ENCODE data around the gene GABRG3. TPM values are rescaled to one million over a fixed set of nuclear protein-coding genes. Genes with fewer than 3 reads are reported as not detected.

Gene GABRG3
- total RNA-seq, 1 donor from 2014 or later, result not detected

DNA sequence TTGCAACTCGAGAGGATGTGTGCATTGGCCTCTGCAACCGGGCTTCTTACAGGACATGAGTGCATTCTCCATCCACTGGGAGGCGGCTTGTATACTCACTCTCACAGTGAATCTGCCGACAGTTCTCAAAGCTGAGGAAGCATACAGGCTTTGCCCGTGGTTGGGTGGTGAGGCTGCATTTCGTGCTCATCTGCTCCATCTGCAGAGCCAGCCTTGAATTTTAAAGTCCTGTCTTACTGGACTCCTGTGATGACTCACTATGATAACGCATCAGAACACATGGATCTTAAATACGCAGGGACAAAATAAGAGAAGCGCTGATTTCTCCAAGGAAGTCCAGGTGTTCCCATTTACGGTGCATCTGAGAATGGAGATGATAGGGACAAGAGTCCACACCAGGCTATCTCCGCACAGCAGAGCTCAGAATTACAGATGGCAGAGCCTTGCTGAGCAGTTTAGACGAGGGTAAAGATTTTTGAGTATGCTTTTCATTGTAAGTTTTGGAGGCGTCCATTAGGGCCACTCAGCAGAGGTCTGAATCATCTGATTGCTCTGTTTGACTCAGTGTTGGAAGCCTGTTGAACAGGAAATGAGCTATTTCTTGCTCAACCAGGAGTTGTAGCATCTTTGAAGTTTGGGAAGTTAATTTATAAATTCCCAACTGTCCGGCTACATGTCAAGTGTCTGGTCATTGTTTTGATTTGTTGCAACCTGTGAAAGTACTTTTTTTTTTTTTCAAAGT, 87.1 kb downstream of the GABRG3 start:
- no peak for DNase-seq (ENCODE audit: missing footprints)
- no peak for ATAC-seq
- intact Hi-C loops (cut with DNase I), result no loop called here

DNA sequence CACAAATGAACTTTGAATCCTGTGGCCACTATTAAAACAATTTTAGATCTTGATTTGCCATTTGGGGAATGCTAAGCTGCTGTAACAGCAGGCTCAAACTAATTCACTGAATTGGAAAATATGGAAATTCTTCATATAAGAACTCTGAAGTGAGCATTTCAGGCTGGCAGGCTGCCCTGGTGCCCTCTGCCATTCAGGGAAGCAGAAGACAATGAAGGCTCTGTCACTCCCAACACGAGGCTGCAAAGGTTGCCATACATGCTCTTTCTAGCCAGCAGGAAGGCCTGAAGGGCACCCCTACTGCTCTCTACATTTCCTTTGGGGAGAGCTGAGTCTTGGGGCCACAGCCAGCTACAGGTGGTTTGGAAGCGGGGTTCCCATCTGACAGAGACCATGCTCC, 88.0 kb downstream of the GABRG3 start:
- intact Hi-C loops (cut with DNase I), result no loop called here
- ATAC-seq, result no peak

DNA sequence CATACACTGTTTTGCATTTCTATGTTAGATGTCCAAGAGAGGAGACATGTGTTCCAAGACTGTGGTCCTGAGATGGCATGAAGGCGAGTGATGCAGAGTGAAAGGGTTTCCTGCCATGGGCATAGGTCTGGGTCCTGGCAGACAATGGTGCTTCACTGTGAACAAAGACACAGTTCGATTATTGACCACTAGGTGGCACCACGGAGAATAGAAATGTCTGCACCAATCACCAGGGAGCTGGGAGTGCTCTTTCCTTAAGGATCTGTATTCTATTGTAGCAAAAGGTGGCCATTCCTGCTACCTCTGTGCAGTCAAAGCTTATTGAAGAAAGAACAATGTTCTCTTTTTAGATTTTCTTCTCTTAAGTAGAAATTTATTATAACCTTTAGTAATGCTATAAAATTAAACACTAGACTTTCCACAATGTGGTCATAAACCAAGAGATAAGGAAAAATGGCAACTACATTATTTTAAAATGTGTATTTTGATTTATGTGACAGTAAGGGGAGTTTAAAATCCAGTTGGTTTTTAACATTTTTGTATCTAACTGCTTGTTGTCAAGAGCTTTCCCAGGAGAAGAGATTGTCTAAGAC, 88.7 kb downstream of the GABRG3 start:
- DNase-seq (ENCODE audit: missing footprints), result no peak
- no peak for ATAC-seq
- intact Hi-C loops (cut with DNase I), result no loop called here

More for the DNA sequence above, 88.0 kb downstream of the GABRG3 start:
- no peak for DNase-seq (ENCODE audit: missing footprints)

DNA sequence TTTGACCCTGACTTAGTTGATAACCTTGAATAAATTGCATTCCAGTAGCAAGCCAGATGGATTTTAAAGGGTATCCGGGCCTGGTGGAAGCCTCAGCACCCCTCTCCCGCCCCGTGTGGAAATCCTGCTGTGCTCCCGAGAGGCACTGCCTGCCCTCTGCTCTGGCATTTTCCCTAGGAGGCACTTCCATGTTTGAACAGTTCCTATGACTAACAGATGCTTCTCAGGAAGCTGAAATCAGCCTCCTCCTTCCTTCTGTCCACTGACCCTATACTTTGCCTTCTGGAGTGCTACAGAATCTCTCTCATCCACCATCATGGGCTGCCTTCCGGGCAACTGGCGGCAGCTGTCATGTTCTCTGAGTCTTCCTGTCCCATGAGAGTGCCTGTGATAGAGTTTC, 90.8 kb downstream of the GABRG3 start:
- DNase-seq (ENCODE audit: missing footprints) (no peak), ATAC-seq (no peak)
- intact Hi-C loops (cut with DNase I), result no loop called here

DNA sequence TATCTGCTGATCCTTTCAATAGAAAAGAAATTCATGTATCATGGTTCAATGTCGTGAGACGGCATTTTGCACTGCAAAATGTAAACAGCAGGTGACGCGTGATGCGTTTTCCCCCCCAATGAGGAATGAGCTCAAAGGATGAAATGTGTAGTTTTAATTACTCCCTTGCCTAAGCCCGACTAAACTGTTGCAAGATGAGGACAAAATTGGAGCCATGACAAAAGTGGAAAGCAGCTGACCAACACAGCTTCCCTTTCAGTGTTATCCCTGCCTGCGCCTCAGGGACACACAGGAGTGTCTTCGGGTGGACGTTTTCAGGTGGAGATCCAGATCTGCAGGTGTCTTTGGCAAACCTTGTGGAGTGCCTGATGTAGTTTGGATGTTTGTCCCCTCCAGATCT, 92.0 kb downstream of the GABRG3 start:
- intact Hi-C loops (cut with DNase I), result no loop called here
- DNase-seq (ENCODE audit: missing footprints) (no peak), ATAC-seq (no peak)

DNA sequence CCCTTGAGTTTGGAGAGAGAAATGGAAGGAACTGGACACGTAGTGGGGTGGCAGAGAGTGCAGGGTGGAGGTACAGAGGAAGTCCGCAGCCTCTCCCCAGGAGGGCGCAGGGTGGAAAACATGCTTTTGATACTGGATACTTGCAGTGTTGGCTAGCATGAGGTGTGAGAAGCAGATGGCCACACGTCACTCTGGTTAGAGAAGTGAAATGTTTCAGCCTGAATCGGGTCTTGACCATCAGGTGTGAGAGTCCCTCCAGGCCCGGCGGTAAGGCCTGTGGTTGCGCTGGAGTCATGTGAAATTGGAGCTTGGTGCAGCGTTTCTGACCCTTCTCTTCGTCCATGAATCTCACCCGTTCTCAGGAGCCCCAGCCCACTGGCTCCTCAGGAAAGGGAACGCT, 93.1 kb downstream of the GABRG3 start:
- intact Hi-C loops (cut with DNase I), result no loop called here
- no peak for DNase-seq (ENCODE audit: missing footprints)
- no peak for ATAC-seq

DNA sequence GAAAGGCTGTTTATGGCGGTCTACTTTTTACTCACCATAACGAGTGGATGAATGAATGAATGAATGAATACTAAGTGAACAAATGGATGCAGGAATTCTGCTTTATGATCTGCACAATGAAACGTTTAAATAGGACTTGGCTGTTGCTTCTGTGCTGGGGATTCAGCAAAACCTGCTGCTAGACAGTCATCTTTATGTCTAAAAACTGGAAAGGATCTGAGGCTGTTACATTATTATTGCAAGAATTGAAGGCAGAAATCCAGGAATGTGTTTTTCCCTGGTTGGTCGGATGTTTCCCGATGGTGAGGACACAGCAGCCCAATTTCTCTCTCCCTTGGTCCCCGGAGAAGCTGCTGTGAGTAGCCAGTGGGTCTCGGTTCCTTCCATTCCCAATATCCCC, 94.2 kb downstream of the GABRG3 start:
- no peak for ATAC-seq
- no peak for DNase-seq (ENCODE audit: missing footprints)
- intact Hi-C loops (cut with DNase I), result no loop called here

DNA sequence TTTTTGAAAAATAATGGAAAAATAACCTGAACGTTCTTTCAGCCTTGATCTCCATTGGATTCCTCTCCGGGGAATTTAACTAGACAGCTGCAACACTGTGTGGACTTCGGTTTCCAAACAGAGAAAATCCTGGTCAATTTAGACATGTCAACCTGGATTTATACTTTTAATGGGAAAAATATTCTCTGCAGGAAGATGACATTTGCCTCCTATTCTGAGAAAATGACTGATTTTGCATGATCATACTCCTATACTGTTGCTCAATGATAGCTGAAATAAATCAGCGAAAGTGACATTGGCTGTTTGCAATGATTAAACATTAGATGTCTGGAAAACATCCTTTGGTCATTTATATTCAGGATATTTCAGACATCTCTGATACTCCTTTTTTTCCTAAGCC, 94.8 kb downstream of the GABRG3 start:
- intact Hi-C loops (cut with DNase I), result no loop called here
- ATAC-seq (no peak), DNase-seq (ENCODE audit: missing footprints) (no peak)

DNA sequence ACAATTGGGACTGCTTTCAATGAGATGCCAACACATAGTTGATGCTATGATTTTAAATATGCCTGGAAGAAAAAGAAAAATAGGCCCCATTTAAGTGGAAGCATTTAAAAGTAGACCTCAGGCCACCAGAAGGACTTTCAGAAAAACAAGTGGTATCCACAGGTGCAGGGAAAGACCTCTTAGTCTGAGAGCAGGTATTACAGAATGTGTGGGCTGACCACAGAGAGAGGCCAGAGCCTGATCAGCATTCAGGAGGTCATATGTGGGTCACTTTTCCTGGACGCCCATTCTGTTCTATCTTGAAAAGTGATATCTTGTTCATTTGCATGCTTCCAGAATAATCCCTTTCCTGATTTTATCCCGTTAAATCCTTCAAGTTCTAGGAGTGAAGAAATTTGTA, 95.5 kb downstream of the GABRG3 start:
- no peak for ATAC-seq

DNA sequence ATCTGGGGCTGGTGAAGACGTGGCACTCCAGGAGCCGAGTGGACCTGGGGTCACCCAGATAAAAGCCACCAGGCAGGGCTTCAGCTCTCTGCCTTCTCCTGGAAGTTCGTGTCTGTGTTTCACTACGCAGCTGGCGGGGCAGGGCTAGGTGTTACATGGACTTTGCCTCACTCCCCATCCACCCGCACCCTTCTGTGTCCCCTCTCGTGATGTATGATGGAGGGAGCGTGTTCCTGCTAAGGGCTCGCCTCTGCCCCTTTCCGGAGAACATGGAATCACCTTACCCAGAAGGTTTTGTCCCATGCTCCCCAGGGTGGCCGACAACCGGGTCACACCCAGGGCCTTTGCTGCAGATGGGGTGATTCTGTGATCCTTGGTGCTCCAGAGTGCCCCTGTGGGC, 96.2 kb downstream of the GABRG3 start:
- intact Hi-C loops (cut with DNase I), result no loop called here
- no peak for ATAC-seq
- DNase-seq (ENCODE audit: missing footprints), result no peak

More for the DNA sequence above, 95.5 kb downstream of the GABRG3 start:
- intact Hi-C loops (cut with DNase I), result no loop called here
- no peak for DNase-seq (ENCODE audit: missing footprints)

DNA sequence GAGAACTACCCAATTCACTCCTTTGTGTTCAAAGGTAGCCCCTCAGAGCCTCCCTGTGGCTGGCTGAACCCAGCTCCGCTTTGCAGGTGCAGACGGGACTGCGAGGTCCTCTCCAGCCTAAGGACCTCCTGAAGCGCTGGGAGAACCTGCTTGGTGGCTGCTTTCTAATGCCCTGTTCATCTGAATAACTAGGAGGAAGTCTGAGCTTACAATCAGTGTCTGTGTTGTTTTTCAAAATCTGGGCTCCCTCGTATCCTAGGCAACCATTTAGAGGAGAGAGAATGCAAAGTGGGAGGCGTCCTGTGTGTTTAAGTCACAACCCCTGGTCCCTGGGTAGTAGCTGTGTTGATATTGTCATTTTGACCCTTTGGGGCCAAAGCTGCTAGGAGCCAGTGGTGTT, 99.9 kb downstream of the GABRG3 start:
- intact Hi-C loops (cut with DNase I), result no loop called here
- DNase-seq (ENCODE audit: missing footprints) (no peak), ATAC-seq (no peak)

DNA sequence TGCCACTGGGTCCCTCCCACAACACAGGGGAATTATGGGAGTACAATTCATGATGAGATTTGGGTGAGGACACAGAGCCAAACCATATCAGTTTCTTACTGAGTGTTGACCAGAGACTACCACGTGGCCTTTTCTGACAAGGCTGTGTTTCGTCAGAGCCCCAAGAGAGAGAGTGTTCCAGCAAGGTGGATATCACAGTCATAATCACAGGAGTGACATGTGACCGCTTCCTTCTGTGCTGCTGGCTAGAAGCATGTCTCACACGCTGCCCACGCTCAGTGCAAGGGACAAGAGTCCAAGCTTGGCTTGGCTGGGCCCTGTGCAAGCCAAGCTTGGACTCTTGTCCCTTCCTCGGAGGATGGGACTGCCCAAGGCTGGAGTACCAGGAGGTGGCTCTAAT, 103.2 kb downstream of the GABRG3 start:
- ATAC-seq (no peak), DNase-seq (ENCODE audit: missing footprints) (no peak)

DNA sequence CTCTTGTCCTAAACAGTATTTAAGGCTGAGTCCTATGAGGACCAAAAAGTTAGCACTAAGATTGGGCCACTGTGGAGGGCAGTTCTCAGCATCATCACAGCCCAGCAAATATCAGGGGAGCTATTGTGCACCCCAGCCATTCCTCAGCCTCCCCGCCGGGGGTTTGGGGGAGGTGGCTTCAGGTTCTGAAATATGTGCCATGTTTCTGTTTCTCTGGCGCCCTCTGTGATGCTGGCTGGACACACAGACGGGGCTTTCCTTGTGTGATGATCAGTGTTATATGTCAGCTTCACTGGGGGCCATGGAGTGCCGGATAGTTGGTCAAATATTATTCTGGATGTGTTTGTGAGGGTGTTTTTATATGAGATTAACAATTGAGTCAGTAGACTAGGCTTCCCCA, 106.8 kb downstream of the GABRG3 start:
- no peak for DNase-seq (ENCODE audit: missing footprints)
- intact Hi-C loops (cut with DNase I), result no loop called here

More for the DNA sequence above, 103.2 kb downstream of the GABRG3 start:
- intact Hi-C loops (cut with DNase I), result no loop called here

DNA sequence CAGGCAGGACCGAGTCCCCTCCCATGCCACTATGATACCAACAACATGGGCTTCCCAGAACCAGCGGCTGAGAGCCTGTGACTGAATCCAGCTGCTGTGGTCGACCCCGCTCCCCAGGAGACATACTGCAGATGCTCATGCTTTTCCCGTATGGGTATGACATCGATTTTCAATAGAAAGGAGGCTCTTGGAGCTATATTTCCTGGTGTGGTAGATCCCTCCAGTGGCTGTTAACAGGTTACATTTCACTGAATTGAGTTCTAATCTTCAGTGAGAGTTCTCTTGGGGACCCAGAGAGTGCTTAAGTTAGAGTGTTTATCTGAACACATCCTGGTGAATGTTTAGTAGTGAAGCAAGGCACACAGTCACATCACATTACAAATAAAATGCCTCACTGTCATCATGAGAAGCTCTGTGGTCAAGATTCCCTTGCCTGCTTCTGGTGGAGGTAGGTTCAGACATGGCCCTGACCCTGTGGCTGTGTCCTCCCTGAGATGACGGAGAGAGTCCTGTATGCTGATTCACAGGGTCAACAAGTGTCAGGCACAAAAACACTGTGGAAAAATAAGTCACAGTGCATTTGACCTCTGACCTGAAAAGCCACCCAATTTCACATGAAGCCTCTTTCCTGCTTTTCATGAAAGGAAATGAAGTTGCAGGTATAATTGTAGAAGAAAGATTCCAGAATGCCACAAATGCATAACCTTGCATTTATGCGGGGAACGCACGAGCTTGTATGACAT, 110.9 kb downstream of the GABRG3 start:
- ATAC-seq, result no peak
- no peak for DNase-seq (ENCODE audit: missing footprints)
- intact Hi-C loops (cut with DNase I), result no loop called here

More for the DNA sequence above, 106.8 kb downstream of the GABRG3 start:
- no peak for ATAC-seq

DNA sequence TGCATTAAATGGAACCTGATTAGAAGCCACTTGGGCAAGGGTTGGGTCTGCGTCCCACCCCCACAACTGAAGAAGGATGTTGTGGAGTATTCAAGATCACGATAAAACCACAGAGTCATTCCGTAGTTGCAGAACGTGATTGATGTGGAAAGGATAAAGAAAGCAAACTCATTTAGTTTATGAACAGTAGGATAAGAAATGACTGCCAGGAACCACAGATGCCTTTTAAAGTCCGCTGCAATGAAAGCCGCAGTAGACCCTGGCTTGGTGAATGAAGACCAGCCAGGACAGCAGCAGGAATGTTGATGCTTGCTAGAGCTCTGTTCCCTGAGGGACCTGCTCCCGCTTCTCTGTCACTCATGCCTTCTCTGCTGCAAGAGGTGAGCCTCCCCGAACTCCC, 111.5 kb downstream of the GABRG3 start:
- ATAC-seq, result no peak
- DNase-seq (ENCODE audit: missing footprints), result no peak

DNA sequence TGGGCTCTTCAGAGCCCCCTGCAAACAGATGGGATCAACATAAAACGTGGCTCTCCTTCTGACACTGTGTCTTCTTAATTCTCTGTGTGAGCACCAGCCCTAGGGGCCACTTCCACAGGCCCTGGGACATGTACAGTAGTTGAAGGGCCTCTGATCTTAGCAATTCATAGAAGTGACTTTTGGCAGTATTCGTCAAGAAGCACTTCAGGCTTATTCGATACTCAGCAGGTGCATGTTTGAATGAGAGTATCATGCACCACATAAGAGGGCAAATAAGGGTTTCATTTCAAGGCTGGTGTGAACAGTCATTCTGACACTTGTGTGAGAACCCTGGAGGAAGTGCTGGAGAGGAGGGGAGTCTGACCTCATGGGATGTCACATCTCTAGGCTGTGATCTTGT, 113.9 kb downstream of the GABRG3 start:
- ATAC-seq (no peak), DNase-seq (ENCODE audit: missing footprints) (no peak)
- intact Hi-C loops (cut with DNase I), result no loop called here

More for the DNA sequence above, 111.5 kb downstream of the GABRG3 start:
- intact Hi-C loops (cut with DNase I), result no loop called here

DNA sequence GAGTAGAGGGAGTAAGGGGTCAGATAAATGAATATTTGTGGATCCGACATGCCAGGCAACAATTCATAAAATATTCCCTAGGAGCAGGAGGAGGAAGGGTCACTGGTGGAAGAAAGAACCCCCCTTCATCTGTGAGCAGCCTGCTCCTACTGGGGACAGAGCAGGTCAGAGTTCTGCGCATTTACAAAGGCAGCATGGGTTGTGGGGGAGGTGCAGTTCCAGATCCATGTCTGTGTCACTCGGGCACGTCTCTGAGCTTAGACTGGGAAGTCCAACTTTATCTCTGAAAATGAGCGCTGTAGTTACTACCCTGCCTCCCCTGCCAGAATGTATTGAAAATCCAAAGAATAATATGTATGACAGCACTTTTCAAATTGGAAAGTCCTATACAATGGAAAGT, 115.2 kb downstream of the GABRG3 start:
- intact Hi-C loops (cut with DNase I), result no loop called here
- no peak for ATAC-seq

DNA sequence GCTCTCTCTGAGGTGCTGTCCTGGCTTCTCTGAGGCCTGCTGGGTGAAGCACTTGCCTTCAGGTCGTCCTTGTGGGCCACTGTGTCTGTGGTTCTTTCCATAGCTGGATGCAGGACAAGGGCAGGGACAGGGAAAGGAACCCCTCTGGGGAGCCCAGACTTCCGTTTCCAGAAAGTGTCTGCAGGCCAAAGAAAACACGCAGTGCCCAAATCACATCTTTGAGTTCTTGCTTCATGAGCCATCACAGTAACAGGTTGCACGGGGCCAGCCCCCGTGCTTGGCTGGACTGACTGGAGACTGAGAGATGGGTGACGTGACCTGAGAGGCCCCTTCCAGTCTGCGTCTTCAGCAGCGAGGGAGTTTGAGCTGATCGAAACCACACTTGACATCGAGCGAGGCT, 115.8 kb downstream of the GABRG3 start:
- DNase-seq (ENCODE audit: missing footprints), result no peak
- ATAC-seq, result no peak
- intact Hi-C loops (cut with DNase I), result no loop called here

More for the DNA sequence above, 115.2 kb downstream of the GABRG3 start:
- DNase-seq (ENCODE audit: missing footprints), result no peak

DNA sequence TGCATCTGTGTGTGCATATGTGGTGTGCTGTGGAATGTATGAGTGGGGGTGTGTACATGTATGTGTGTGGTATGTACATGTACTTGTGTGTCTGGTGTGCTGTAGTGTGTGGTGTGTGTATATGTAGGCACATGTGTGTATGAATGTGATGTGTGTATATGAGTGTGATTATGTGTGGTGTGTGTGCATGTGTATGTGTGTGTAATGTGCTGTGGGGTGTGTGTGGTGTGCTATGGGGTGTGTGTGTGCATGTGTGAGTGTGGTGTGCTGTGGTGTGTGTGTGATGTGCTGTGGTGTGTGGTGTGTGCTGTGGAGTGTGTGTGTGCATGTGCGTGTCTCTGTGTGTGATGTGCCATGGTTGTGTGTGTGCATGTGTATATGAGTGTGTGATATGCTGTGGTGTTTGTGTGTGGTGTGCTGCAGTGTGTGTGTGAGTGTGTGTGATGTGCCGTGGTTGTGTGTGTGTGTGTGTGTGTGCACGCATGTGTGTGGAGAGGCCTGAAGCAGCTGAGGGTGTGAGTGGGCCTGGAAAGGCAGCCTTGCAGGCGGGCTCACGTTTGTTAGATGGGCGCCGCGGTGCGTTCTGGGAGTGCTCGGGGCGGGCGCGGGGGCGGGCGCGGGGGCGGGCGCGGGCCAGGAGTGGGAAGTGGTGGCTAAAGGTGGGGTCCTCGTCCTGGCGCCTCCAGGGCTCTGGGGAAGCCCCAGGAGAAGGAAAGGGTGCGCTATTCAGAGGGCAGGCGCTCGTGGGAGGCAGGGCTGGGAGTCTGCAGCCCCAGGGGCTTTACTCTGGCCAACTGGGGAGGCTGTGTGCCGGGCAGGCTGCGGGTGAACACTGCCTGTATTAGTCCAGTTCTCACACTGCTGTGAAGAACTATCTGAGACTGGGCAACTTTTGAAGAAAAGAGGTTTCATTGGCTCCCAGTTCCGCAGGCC, 116.9 kb downstream of the GABRG3 start:
- DNase-seq (ENCODE audit: missing footprints) (no peak), ATAC-seq (no peak)
- intact Hi-C loops (cut with DNase I), result no loop called here

Data from Right ventricle myocardium inferior (tissue), 1 donor.